Activated CD4-positive, alpha-beta memory T cell treated with anti-CD3 and anti-CD28 coated beads, Interleukin-2, amount 10 ng/mL, durations not matched to agents 7 days and 5 days (primary cell): ENCODE data around the gene TMEM200C. TPM values are rescaled to one million over a fixed set of nuclear protein-coding genes. Genes with fewer than 3 reads are reported as not detected.

ENCODE experiments used
- CTCF ChIA-PET: fragments of 350-600 bp; sonication (Branson Sonifier 250); formaldehyde crosslinking; loops from one replicate; lab custom pipeline; 2021; ENCODE audit warnings: antibody characterized with exemption, inconsistent platforms; lab: Charles Lee
- POLR2A ChIA-PET: fragments of 350-600 bp; sonication (Branson Sonifier 250); formaldehyde crosslinking; loops from one replicate; lab custom pipeline; 2021; ENCODE audit warnings: antibody characterized with exemption; lab: Charles Lee
- DNase-seq: peaks from one replicate; pipeline ENCODE4 v3.0.0-alpha.2; 2020
- H3K27ac Mint-ChIP-seq: one replicate; pipeline ENCODE4 v1.8.0; 2021; ENCODE audit warnings: mild to moderate bottlenecking, mixed read lengths
- H3K27me3 Mint-ChIP-seq: one replicate; pipeline ENCODE4 v1.8.0; 2021; ENCODE audit warnings: mixed read lengths
- H3K36me3 Mint-ChIP-seq: one replicate; pipeline ENCODE4 v1.8.0; 2021; ENCODE audit warnings: low read depth, mixed read lengths
- H3K4me1 Mint-ChIP-seq: one replicate; pipeline ENCODE4 v1.8.0; 2021; ENCODE audit warnings: mixed read lengths
- H3K4me3 Mint-ChIP-seq: one replicate; pipeline ENCODE4 v1.8.0; 2021; ENCODE audit warnings: mild to moderate bottlenecking, mixed read lengths
- H3K9me3 Mint-ChIP-seq: one replicate; pipeline ENCODE4 v1.8.0; 2021; ENCODE audit warnings: mixed read lengths
- total RNA-seq, 2 experiments: library from RNA; stranded (reverse); gene quantifications; one replicate each; pipeline ENCODE4 v1.2.3, GENCODE V29; 2021

TMEM200C gene
- total RNA-seq, 2 experiments from 2014 or later: not detected

- DNase-seq: no peak
- ChIA-PET CTCF (no interaction called here), POLR2A (no interaction called here)
- Mint-ChIP-seq H3K9me3 (no peaks in the 10 kb centered on the region), H3K4me1 (no peaks in the 10 kb centered on the region), H3K27me3 (no peaks in the 10 kb centered on the region), H3K36me3 (no peaks in the 10 kb centered on the region), H3K4me3 (no peak overlapping the region), H3K27ac (no peak overlapping the region)
Observed at GRCh38 chr18:5909125-5909524, 13.8 kb upstream of the TMEM200C start.

DNA sequence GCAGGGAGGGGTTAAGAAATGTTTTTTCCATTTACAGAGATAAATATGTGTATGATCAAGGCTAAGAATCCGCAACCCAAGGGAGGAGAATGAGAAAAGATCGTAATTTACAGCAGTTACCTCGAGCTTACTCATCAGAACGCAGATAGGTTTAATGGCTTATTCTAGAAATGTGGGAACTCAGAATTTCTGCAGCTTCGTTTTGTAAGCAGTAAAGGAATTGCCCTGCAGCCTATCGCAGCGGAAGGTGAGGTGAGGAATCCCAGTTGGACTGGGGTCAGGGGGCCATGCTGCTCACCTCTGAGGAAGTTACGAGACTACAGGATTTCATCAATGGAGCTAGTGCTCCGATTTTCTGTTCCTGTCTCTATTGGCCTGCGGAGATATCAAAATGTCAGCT, 8.1 kb upstream of the TMEM200C start:
- DNase-seq: no peak
- H3K4me1 Mint-ChIP-seq: no peaks in the 10 kb centered on the region
- H3K9me3 Mint-ChIP-seq: no peaks in the 10 kb centered on the region
- CTCF ChIA-PET: no interaction called here
- no peak overlapping the region for H3K27ac Mint-ChIP-seq
- POLR2A ChIA-PET: no interaction called here
- H3K27me3 Mint-ChIP-seq: peaks cover 6% of the 10 kb centered on the region
- no peaks in the 10 kb centered on the region for H3K36me3 Mint-ChIP-seq
- H3K4me3 Mint-ChIP-seq: no peak overlapping the region

GRCh38 chr18:5900262-5900661, 4.9 kb upstream of the TMEM200C start:
- CTCF ChIA-PET: no interaction called here

DNA sequence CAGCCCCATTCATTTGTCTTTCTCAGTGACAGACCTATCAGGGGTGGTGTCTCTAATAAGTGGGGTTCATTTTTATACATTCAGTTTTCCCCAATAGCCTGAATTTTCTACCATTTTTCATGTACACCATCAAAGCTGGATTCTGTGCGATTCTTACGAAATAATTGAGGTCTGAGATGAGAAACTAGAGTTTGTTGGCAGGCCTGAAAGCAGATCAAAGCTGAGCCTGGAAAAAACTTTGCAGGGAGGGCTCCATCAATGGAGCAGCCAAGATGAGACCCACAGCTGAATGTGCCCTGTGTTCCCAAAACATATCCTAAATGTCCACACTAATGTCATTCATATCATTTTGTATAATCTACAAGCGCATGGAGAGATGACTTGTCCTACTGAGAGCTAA, 4.5 kb upstream of the TMEM200C start:
- DNase-seq: no peak
- no peaks in the 10 kb centered on the region for H3K4me1 Mint-ChIP-seq
- no peaks in the 10 kb centered on the region for H3K36me3 Mint-ChIP-seq
- peaks cover 27% of the 10 kb centered on the region for H3K27me3 Mint-ChIP-seq
- H3K27ac Mint-ChIP-seq: no peak overlapping the region
- H3K9me3 Mint-ChIP-seq: no peaks in the 10 kb centered on the region
- ChIA-PET CTCF (no interaction called here), POLR2A (no interaction called here)
- no peak overlapping the region for H3K4me3 Mint-ChIP-seq

More at GRCh38 chr18:5900262-5900661, 4.9 kb upstream of the TMEM200C start:
- no peaks in the 10 kb centered on the region for H3K36me3 Mint-ChIP-seq
- no peak overlapping the region for H3K27ac Mint-ChIP-seq
- POLR2A ChIA-PET: no interaction called here
- DNase-seq: no peak
- H3K27me3 Mint-ChIP-seq: peaks cover 27% of the 10 kb centered on the region
- H3K4me1 Mint-ChIP-seq: no peaks in the 10 kb centered on the region
- no peak overlapping the region for H3K4me3 Mint-ChIP-seq
- no peaks in the 10 kb centered on the region for H3K9me3 Mint-ChIP-seq

DNA sequence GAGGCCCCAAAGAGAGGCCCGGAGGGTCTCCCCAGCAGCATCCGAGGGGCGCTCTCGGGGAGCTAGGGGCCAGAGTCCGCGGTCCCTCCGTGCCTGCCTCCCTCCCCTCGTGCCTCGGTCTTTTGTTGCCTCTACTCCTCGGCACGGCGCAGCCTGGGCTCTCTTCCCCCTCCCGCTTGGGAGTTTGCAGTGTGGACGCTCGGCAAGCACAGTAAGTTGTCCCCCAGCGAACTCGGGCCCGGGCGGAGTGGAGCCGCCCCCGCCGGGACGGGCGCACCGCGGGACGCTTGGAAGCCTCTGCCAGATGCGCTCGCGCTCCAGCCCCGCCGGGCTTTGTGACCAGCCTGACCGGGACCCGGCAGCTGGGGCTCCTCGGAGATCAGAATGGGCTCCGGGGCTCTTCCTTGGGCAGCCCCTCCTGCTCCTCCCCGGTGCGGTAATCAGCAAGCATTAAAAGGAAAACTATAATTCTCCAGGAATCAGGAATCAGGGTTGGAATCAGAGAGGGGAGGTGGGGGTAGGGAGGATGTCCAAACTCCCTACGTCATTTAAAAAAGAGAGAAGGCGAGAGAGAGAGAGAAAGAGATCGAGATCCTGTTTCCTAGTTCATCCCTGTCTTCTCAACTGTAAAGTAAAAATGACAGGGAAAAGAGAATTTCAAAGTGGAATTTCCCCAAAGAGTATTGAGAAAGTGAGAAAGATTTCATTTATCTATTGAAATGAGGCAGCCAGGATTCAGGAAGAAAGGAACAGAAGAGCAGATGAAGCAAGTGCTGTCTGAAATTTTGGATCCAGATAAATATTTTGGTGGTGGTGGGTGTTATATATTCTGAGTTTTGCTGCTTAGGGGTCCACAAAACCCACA, 786 bp upstream of the TMEM200C start:
- Mint-ChIP-seq H3K27me3 (peaks cover 61% of the 10 kb centered on the region), H3K4me3 (no peak overlapping the region), H3K36me3 (no peaks in the 10 kb centered on the region), H3K9me3 (no peaks in the 10 kb centered on the region), H3K4me1 (no peaks in the 10 kb centered on the region), H3K27ac (no peak overlapping the region)
- ChIA-PET POLR2A (no interaction called here), CTCF (interaction anchor here (0.6 kb wide), 1 partner anchor 536 kb away, joined by 3 read pairs; no protein-coding TSS in a partner anchor)
- no peak for DNase-seq

DNA sequence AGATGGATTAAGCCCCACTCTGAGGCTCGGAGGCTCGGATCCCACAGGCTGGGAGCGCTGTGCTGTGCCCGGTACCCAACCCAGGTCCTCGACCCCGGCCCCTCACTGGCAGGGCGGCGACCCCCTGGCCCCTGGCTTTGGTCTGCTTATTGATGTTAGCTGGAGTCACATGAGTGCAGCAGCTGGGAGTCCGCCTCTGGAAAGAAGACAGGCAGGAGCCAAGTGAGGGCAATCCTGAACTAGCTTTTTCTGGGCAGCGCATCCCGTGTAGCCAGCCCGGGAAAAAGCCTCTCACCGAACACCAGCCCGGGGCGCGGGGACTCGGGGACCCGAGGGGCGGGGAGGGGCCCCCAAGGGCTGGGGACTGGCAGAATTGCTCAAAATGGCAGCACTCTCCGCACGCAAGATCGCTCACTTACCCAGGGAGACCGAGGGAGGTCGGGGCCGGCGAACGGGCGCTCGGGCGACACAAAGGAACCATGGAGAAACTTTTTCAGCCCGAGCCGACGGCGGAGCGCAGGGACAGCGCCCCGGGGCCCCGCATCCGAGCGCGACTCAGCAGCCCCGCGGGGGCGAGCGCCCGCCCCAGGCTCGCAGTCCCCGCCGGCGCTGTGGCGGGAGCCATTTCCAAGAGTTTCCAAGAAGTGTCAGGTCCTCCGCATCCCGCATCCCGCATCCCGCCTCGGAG, 567 bp downstream of the TMEM200C start:
- no peak for DNase-seq
- Mint-ChIP-seq H3K36me3 (no peaks in the 10 kb centered on the region), H3K9me3 (no peaks in the 10 kb centered on the region), H3K27ac (no peak overlapping the region), H3K27me3 (peaks cover 65% of the 10 kb centered on the region), H3K4me3 (no peak overlapping the region), H3K4me1 (no peaks in the 10 kb centered on the region)
- POLR2A ChIA-PET: no interaction called here
- CTCF ChIA-PET: no interaction called here

GRCh38 chr18:5893956-5894610, 1.2 kb downstream of the TMEM200C start:
- no peaks in the 10 kb centered on the region for H3K4me1 Mint-ChIP-seq
- peaks cover 69% of the 10 kb centered on the region for H3K27me3 Mint-ChIP-seq
- no peak overlapping the region for H3K4me3 Mint-ChIP-seq
- H3K27ac Mint-ChIP-seq: no peak overlapping the region
- DNase-seq: no peak
- no peaks in the 10 kb centered on the region for H3K9me3 Mint-ChIP-seq
- CTCF ChIA-PET: no interaction called here
- POLR2A ChIA-PET: no interaction called here
- H3K36me3 Mint-ChIP-seq: no peaks in the 10 kb centered on the region

GRCh38 chr18:5892823-5893431, 2.4 kb downstream of the TMEM200C start:
- Mint-ChIP-seq H3K9me3 (no peaks in the 10 kb centered on the region), H3K36me3 (no peaks in the 10 kb centered on the region), H3K4me3 (no peak overlapping the region), H3K4me1 (no peaks in the 10 kb centered on the region), H3K27me3 (peaks cover 64% of the 10 kb centered on the region), H3K27ac (no peak overlapping the region)
- POLR2A ChIA-PET: no interaction called here
- CTCF ChIA-PET: no interaction called here
- DNase-seq: no peak

GRCh38 chr18:5891854-5892215, 3.5 kb downstream of the TMEM200C start:
- ChIA-PET CTCF (interaction anchor here (1.2 kb wide), 1 partner anchor 20 kb away, joined by 3 read pairs; no protein-coding TSS in a partner anchor), POLR2A (no interaction called here)
- no peaks in the 10 kb centered on the region for H3K36me3 Mint-ChIP-seq
- no peak overlapping the region for H3K27ac Mint-ChIP-seq
- H3K27me3 Mint-ChIP-seq: peaks cover 54% of the 10 kb centered on the region
- DNase-seq: no peak
- H3K4me3 Mint-ChIP-seq: no peak overlapping the region
- H3K4me1 Mint-ChIP-seq: no peaks in the 10 kb centered on the region
- H3K9me3 Mint-ChIP-seq: no peaks in the 10 kb centered on the region

DNA sequence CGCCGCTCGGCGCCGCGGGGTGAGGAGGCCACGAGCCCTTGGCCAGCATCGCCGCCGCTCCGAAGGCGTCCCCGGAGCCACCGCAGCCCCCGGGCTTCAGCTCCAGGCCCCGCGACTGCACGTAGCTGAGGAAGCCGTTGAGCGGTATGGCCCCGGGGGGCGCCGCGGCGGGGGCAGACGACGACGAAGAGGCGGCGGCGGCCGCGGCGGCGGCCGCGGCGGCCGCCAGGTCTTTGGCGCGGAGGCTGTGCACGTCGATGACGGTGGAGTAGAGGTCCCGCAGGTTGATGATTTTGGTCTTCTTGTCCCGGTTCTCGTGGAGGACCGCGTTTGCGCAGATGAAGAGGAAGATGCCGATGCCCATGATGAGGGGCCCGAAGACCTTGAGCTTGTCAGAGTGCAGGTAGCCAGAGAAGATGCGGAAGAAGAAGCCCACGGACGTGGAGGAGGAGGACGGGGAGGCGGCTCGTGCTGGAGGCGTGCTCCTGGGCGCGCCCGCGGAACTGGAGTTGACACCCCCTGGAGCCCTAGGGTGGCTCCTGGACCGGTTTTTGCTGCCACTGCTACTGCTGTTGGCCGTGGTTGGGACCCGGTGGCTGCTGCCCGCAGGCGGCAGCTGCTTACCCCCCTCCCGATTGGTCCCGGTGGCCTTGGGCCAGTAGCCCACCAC, 4.0 kb downstream of the TMEM200C start:
- ChIA-PET POLR2A (no interaction called here), CTCF (interaction anchor here (0.9 to 1.6 kb wide), 3 partner anchors 15 to 128 kb away, joined by 3 read pairs; no protein-coding TSS in a partner anchor)
- Mint-ChIP-seq H3K27me3 (peaks cover 49% of the 10 kb centered on the region), H3K4me3 (no peak overlapping the region), H3K36me3 (no peaks in the 10 kb centered on the region), H3K27ac (no peak overlapping the region), H3K9me3 (no peaks in the 10 kb centered on the region), H3K4me1 (no peaks in the 10 kb centered on the region)
- DNase-seq: no peak

DNA sequence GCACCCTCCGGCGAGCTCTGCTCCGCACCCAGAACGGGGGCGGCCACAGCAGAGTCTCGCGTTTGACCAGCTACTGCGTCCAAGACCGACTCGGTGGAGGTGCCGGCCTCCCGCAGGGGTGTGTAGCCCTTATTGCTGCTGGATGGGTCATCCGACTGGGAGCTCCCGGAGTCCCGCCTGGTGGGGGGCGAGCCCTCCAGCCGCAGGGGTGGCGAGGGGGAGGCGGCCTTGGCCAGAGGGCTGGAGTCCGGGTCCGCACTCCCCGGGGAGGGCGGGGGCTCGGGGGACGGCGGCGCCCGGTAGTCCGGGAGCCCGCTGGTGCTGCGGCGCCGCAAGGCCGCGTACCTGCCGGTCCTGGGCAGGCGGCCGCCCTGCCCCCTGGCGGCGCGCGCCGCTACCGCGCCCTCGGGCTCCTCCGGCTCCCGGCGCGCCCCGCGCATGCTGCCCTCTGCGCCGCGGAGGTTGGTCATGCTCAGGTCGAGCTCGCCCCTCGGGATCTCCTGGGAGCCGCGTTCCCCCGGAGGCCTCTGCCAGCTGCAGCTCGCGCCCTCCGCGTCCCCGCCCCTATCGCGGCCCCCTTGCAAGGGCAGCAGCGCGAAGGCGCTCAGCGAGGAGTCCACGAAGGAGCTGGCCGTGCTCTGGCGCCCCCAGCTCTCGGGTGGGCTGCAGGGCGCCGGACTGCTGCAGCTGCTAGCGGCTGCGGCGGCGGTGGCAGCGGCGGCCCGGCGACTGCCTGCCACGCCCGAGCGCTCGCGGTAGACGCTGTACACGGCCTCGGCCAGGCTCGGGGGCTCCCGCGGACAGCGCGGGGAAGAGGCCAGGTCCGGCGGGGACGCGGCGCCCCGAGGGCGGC, 4.8 kb downstream of the TMEM200C start:
- ChIA-PET CTCF (interaction anchor here (0.9 to 1.6 kb wide), 3 partner anchors 15 to 128 kb away, joined by 3 read pairs; no protein-coding TSS in a partner anchor), POLR2A (no interaction called here)
- H3K4me1 Mint-ChIP-seq: no peaks in the 10 kb centered on the region
- H3K36me3 Mint-ChIP-seq: no peaks in the 10 kb centered on the region
- peaks cover 46% of the 10 kb centered on the region for H3K27me3 Mint-ChIP-seq
- no peak for DNase-seq
- no peak overlapping the region for H3K4me3 Mint-ChIP-seq
- H3K27ac Mint-ChIP-seq: no peak overlapping the region
- no peaks in the 10 kb centered on the region for H3K9me3 Mint-ChIP-seq

- no peaks in the 10 kb centered on the region for H3K9me3 Mint-ChIP-seq
- DNase-seq: no peak
- H3K27me3 Mint-ChIP-seq: peaks cover 12% of the 10 kb centered on the region
- POLR2A ChIA-PET: no interaction called here
- no peaks in the 10 kb centered on the region for H3K36me3 Mint-ChIP-seq
- CTCF ChIA-PET: no interaction called here
- H3K27ac Mint-ChIP-seq: no peak overlapping the region
- H3K4me3 Mint-ChIP-seq: no peak overlapping the region
- no peaks in the 10 kb centered on the region for H3K4me1 Mint-ChIP-seq
Observed at GRCh38 chr18:5885361-5885760, 10.0 kb downstream of the TMEM200C start.
